GM12874 (cell line): ENCODE measurements around the gene FANCG.

Source experiments
- CTCF ChIP-seq: IDR thresholded peaks from 2 replicates; pipeline ENCODE4 v1.5.1; 2011; ENCODE audit warnings: low read depth, mild to moderate bottlenecking, control low read depth, low read length, moderate library complexity; ENCODE audit not compliant: insufficient read depth

FANCG gene

GRCh38 chr9:35112257-35113020 is 32.7 kb upstream of the FANCG start:
- no peak for TF ChIP-seq CTCF

- no peak for TF ChIP-seq CTCF
Observed at GRCh38 chr9:35111001-35111933, 31.5 kb upstream of the FANCG start.

GRCh38 chr9:35110327-35110761 is 30.6 kb upstream of the FANCG start:
- no peak for TF ChIP-seq CTCF

- no peak for TF ChIP-seq CTCF
Observed at GRCh38 chr9:35108946-35109575, 29.3 kb upstream of the FANCG start.

- no peak for TF ChIP-seq CTCF
Observed at GRCh38 chr9:35108461-35108860, 28.7 kb upstream of the FANCG start.

- TF ChIP-seq CTCF: no peak
Observed at GRCh38 chr9:35107297-35108290, 27.9 kb upstream of the FANCG start.
